ENCODE data around the gene PDE5A.

- TF ChIP-seq CTCF (IDR thresholded peaks at IDR 0.05) = no peak
- TF ChIP-seq POLR2AphosphoS5 (IDR thresholded peaks at IDR 0.05; ENCODE audit: low read depth, low read length) = no peak
- TF ChIP-seq SIN3A (IDR thresholded peaks at IDR 0.05; ENCODE audit: borderline replicate concordance, insufficient read depth, low read depth, low read length) = no peak
- TF ChIP-seq, protein P1, sequence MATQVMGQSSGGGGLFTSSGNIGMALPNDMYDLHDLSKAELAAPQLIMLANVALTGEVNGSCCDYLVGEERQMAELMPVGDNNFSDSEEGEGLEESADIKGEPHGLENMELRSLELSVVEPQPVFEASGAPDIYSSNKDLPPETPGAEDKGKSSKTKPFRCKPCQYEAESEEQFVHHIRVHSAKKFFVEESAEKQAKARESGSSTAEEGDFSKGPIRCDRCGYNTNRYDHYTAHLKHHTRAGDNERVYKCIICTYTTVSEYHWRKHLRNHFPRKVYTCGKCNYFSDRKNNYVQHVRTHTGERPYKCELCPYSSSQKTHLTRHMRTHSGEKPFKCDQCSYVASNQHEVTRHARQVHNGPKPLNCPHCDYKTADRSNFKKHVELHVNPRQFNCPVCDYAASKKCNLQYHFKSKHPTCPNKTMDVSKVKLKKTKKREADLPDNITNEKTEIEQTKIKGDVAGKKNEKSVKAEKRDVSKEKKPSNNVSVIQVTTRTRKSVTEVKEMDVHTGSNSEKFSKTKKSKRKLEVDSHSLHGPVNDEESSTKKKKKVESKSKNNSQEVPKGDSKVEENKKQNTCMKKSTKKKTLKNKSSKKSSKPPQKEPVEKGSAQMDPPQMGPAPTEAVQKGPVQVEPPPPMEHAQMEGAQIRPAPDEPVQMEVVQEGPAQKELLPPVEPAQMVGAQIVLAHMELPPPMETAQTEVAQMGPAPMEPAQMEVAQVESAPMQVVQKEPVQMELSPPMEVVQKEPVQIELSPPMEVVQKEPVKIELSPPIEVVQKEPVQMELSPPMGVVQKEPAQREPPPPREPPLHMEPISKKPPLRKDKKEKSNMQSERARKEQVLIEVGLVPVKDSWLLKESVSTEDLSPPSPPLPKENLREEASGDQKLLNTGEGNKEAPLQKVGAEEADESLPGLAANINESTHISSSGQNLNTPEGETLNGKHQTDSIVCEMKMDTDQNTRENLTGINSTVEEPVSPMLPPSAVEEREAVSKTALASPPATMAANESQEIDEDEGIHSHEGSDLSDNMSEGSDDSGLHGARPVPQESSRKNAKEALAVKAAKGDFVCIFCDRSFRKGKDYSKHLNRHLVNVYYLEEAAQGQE (IDR thresholded peaks at IDR 0.05; ENCODE audit: insufficient read depth in 1 of 2, low read depth in 2 of 2, low read length in 1 of 2) = no peak
- no peak for TF ChIP-seq TCF7L2 (IDR thresholded peaks at IDR 0.05; ENCODE audit: low read depth, low read length)
Observed at GRCh38 chr4:119549639-119550038, 79.0 kb downstream of the PDE5A start.
